Right hindlimb (tissue), 1 donor: ENCODE data around the gene TSR1.

Source experiments
- DNase-seq: peaks from one replicate; pipeline ENCODE4 v3.0.0-alpha.2; 2018

The TSR1 gene

GRCh38 chr17:2277429-2278170, 58.7 kb downstream of the TSR1 start:
- no peak for DNase-seq

- DNase-seq, result no peak
Measured at GRCh38 chr17:2275722-2276121, 60.5 kb downstream of the TSR1 start.

GRCh38 chr17:2274414-2274813, 61.8 kb downstream of the TSR1 start:
- no peak for DNase-seq
